ENCODE data around the gene TTC12.

GRCh38 chr11:113283881-113284280 is 30.5 kb upstream of the TTC12 start:
- TF ChIP-seq EP300 (conservative IDR thresholded peaks at IDR 0.05; ENCODE audit: poor library complexity, severe bottlenecking) = no peak
- TF ChIP-seq CTCF (IDR thresholded peaks at IDR 0.05; ENCODE audit: poor library complexity, severe bottlenecking) = no peak
- TF ChIP-seq EZH2 (IDR thresholded peaks at IDR 0.05; ENCODE audit: borderline replicate concordance, insufficient read depth, low read length, poor library complexity, severe bottlenecking) = no peak
- TF ChIP-seq MXI1 (conservative IDR thresholded peaks at IDR 0.05; ENCODE audit: poor library complexity, severe bottlenecking) = no peak
- TF ChIP-seq POLR2AphosphoS5 (IDR thresholded peaks at IDR 0.05) = no peak
- no peak for TF ChIP-seq SMC3 (conservative IDR thresholded peaks at IDR 0.05; ENCODE audit: poor library complexity)
